A673 (cell line): ENCODE results near the gene PGK1.
"Not testable (repeated sequence)": the region's sequence is repeated elsewhere in the genome, so short reads cannot be mapped to it uniquely, and the experiment has no call there.

ENCODE experiments used
- CTCF ChIP-seq: fragments of 300-800, 200-600 bp; sonication (generic); conservative IDR thresholded peaks from 2 replicates; pipeline ENCODE4 v1.5.1; 2017; ENCODE audit warnings: low read depth, mild to moderate bottlenecking, antibody characterized with exemption, low read length, moderate library complexity, mixed read lengths
- EZH2 ChIP-seq: fragments of 200-600 bp; sonication (generic); IDR thresholded peaks from 2 replicates; pipeline ENCODE4 v1.6.1; 2017; ENCODE audit warnings: borderline replicate concordance, low read depth, mild to moderate bottlenecking, mixed read lengths, antibody characterized with exemption, low read length; ENCODE audit not compliant: poor library complexity, severe bottlenecking

- TF ChIP-seq CTCF, EZH2: not testable (repeated sequence)
Measured at GRCh38 chrX:78073147-78074077, 30.6 kb upstream of the PGK1 start.
